Hematopoietic multipotent progenitor cell treated with erythropoietin and hydrocortisone succinate and interleukin-3 and kit ligand, for 15 days (in vitro differentiated cells): ENCODE measurements around the gene SHQ1.
"Not testable (repeated sequence)": the region's sequence is repeated elsewhere in the genome, so short reads cannot be mapped to it uniquely, and the experiment has no call there.

Experiments used
- DNase-seq: peaks from one replicate; pipeline ENCODE4 v3.0.0-alpha.2; 2015; ENCODE audit warnings: low spot score

SHQ1 gene

GRCh38 chr3:72748659-72749058 is 99.6 kb downstream of the SHQ1 start:
- DNase-seq = no peak

GRCh38 chr3:72746430-72747411 is 101.5 kb downstream of the SHQ1 start:
- no peak for DNase-seq

GRCh38 chr3:72745146-72745999 is 102.9 kb downstream of the SHQ1 start:
- no peak for DNase-seq

GRCh38 chr3:72744330-72744729 is 103.9 kb downstream of the SHQ1 start:
- DNase-seq = peak; percentile 19

GRCh38 chr3:72739531-72740466 is 108.4 kb downstream of the SHQ1 start:
- DNase-seq = no peak

- DNase-seq = peak; percentile 32
These were observed 109.3 kb downstream of the SHQ1 start for GRCh38 chr3:72738752-72739530.

- DNase-seq = not testable (repeated sequence)
These were observed 113.2 kb downstream of the SHQ1 start for GRCh38 chr3:72735072-72735471.

GRCh38 chr3:72733676-72734075 is 114.6 kb downstream of the SHQ1 start:
- no peak for DNase-seq

- not testable (repeated sequence) for DNase-seq
These were observed 115.4 kb downstream of the SHQ1 start for GRCh38 chr3:72732666-72733345.

- DNase-seq = no peak
These were observed 119.2 kb downstream of the SHQ1 start for GRCh38 chr3:72728958-72729467.

- DNase-seq = no peak
These were observed 119.8 kb downstream of the SHQ1 start for GRCh38 chr3:72728329-72728889.

GRCh38 chr3:72727726-72728125 is 120.5 kb downstream of the SHQ1 start:
- DNase-seq = no peak

GRCh38 chr3:72727172-72727571 is 121.1 kb downstream of the SHQ1 start:
- DNase-seq = no peak

GRCh38 chr3:72725229-72725628 is 123.0 kb downstream of the SHQ1 start:
- DNase-seq = no peak

GRCh38 chr3:72724070-72724469 is 124.2 kb downstream of the SHQ1 start:
- DNase-seq = no peak

GRCh38 chr3:72722930-72723726 is 125.1 kb downstream of the SHQ1 start:
- DNase-seq = no peak

GRCh38 chr3:72721683-72722381 is 126.4 kb downstream of the SHQ1 start:
- DNase-seq = no peak

- DNase-seq = no peak
These were observed 127.7 kb downstream of the SHQ1 start for GRCh38 chr3:72720566-72720965.
